Measurements from ENCODE around the gene MCUB. TPM values are rescaled to one million over a fixed set of nuclear protein-coding genes. Genes with fewer than 3 reads are reported as not detected.

The MCUB gene
- total and polyA plus RNA-seq, 2 of the 13 experiments (the other 11 are each of a cell fraction or from before 2014, with no cell fraction given), result 0.95 to 2.2 TPM

GRCh38 chr4:109640644-109641043 lies 80.6 kb downstream of the MCUB start:
- Histone ChIP-seq H3K4me3 (replicated peaks in 1 of 3; ENCODE audit: insufficient read depth in 1 of 3, low read depth in 2 of 3, low read length in 3 of 3) (no peak overlapping the region), H3K9me3 (ENCODE audit: low read length) (no peaks in the 10 kb centered on the region), H3K27me3 (ENCODE audit: control insufficient read depth in 1 of 2, insufficient read depth in 2 of 2, low read length in 2 of 2) (no peaks in the 10 kb centered on the region; a peak in 1 of 5 replicates), H3K4me2 (ENCODE audit: low read depth, low read length) (no peak overlapping the region), H2AFZ (ENCODE audit: low read length) (no peak overlapping the region), H3K4me1 (ENCODE audit: insufficient read depth, low read length) (no peaks in the 10 kb centered on the region), H3K27ac (ENCODE audit: extremely low read length, insufficient read depth, low read length) (no peak overlapping the region), H3K36me3 (replicated peaks in 1 of 2; ENCODE audit: control insufficient read depth in 1 of 2, insufficient read depth in 2 of 2, low read length in 2 of 2) (no peaks in the 10 kb centered on the region), H3K9ac (ENCODE audit: insufficient read depth, low read depth, low read length) (no peak overlapping the region), H4K20me1 (ENCODE audit: insufficient read depth, low read length) (no peaks in the 10 kb centered on the region), H3K79me2 (ENCODE audit: insufficient read depth, low read length) (no peaks in the 10 kb centered on the region)
- ATAC-seq (no peak), FAIRE-seq (no peak), DNase-seq (ENCODE audit: low spot score) (no peak)
- ChIA-PET CTCF (ENCODE audit: low intra/inter-chr PET ratio, low total read pairs) (no interaction called here), POLR2A (no interaction called here)
- 44% methylated on average over 2 of the region's 2 CpGs for WGBS (ENCODE audit: low lambda C conversion rate)
- TF ChIP-seq ZNF772 (CRISPR knock-in tag; IDR thresholded peaks at IDR 0.05), result no peak
- TF ChIP-seq ZNF460 (CRISPR knock-in tag; IDR thresholded peaks at IDR 0.05; ENCODE audit: borderline replicate concordance), result no peak
- no peak for TF ChIP-seq ZSCAN25 (CRISPR knock-in tag; IDR thresholded peaks at IDR 0.05)
- TF ChIP-seq MAFF (IDR thresholded peaks at IDR 0.05; ENCODE audit: low read depth, low read length), result no peak
- no peak for TF ChIP-seq MZF1 (CRISPR knock-in tag; IDR thresholded peaks at IDR 0.05; ENCODE audit: borderline replicate concordance)
- TF ChIP-seq HDAC1 (CRISPR knock-in tag; IDR thresholded peaks at IDR 0.05), result no peak
- no peak for TF ChIP-seq RFXAP (CRISPR knock-in tag; IDR thresholded peaks at IDR 0.05; ENCODE audit: borderline replicate concordance)
- no peak for TF ChIP-seq E2F2 (CRISPR knock-in tag; IDR thresholded peaks at IDR 0.05; ENCODE audit: borderline replicate concordance)
- TF ChIP-seq TP53 (CRISPR knock-in tag; conservative IDR thresholded peaks at IDR 0.05), result no peak
- no peak for TF ChIP-seq SKIL (CRISPR knock-in tag; IDR thresholded peaks at IDR 0.05; ENCODE audit: borderline replicate concordance)
- TF ChIP-seq ZNF556 (CRISPR knock-in tag; IDR thresholded peaks at IDR 0.05; ENCODE audit: borderline replicate concordance), result no peak
- intact Hi-C loops (cut with micrococcal nuclease; ENCODE audit: unreplicated experiment), result no loop called here
- BruUV-seq (replicated peaks), result no TSS peak
- in situ Hi-C loops (cut with HindIII; ENCODE audit: extremely low pct_ligation_motif_present, low pct_unique_long_range_greater_than_20kb), result no loop called here
